Measurements from ENCODE around the gene MYBPC3.

DNA sequence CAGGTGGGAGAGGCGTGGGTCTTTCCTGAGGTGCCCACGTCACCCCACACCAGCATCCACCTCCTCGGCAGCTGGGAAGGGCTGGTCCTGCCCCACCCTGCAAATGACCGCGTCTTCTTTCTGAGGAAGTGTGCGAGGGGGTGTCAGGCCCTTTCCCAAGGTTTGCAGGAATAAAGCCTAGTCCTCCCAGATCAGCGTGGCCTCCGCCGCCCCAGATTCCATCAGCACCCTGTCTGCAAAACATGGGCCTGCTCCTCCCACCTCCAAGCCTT is 41.5 kb upstream of the MYBPC3 start:
- TF ChIP-seq CTCF (IDR thresholded peaks at IDR 0.05; ENCODE audit: borderline replicate concordance, extremely low read depth, low read length, poor library complexity, severe bottlenecking) = no peak
- no peak for TF ChIP-seq EZH2 (IDR thresholded peaks at IDR 0.05; ENCODE audit: borderline replicate concordance, low read depth, low read length, severe bottlenecking)

Data from DND-41 (cell line).